CD4-positive, alpha-beta T cell treated with Interleukin-21 for 1 hour (primary cell): Measurements from ENCODE around the gene GPR89B.
"Not testable (repeated sequence)": the region's sequence is repeated elsewhere in the genome, so short reads cannot be mapped to it uniquely, and the experiment has no call there.

Experiments used
- DNase-seq: peaks from one replicate; pipeline ENCODE4 v3.0.0-alpha.2; 2020

GPR89B gene

DNA sequence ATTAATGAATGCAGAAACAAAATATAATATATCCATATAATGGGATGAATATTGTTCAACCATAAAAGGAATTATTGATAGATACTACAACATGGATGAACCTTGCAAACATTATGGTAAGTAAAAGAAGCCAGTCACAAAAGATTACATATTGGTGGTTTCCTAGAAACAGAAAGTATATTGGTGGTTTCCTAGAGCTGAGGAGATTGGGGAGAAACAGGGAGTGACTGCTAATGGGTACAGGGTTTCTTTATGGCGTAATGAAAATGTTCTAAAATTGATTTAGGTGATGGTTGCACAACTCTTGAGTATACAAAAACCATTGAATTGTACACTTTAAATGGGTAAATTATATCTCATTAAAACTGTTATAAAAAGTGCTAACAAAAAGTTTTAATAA is 14.3 kb downstream of the GPR89B start:
- not testable (repeated sequence) for DNase-seq

DNA sequence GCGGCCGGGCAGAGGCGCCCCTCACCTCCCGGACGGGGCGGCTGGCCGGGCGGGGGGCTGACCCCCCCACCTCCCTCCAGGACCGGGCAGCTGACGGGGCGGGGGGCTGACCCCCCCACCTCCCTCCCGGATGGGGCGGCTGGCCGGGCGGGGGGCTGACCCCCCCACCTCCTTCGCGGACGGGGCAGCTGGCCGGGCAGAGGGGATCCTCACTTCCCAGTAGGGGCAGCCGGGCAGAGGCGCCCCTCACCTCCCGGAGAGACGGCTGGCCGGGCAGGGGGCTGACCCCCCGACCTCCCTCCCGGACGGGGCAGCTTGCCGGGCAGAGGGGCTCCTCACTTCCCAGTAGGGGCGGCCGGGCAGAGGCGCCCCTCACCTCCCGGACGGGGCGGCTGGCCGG is 21.3 kb downstream of the GPR89B start:
- not testable (repeated sequence) for DNase-seq

DNA sequence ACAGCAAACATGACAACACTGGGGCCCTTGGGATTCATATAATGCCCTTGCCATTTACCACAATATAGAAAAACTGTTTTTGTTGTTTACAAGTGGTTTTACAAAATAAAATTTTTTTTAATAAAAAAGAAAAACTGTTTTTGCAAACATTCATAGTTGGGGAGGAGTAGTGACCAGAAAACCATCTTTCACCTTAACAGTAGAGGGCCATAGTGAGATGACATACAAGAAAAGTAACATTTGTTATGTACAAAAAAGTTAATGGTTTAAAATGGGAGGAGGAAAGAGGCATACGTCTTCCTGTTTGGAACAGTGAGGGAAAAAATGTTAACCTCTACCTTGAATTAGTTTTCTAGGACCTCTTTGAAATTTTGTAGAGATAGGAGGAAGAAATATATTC is 30.7 kb downstream of the GPR89B start:
- not testable (repeated sequence) for DNase-seq

DNA sequence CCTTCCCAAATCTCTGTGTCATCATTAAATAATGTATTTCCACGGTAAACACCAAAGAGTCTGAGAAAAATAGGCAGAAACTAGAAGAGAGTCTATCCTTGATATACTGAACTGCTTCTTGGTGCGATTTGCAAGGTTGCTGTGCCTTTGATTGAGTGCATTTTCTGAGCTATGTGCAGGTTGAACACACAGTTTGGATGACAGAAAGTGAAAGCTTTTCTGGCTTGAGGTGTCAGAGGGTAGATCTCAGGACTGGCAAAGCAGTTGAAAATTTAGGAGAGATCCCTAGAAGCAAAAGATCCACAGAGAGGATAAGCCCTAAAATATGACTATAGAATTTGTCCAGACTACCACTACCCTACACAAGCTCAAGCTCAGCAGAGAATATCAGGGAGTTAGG is 31.5 kb downstream of the GPR89B start:
- not testable (repeated sequence) for DNase-seq

DNA sequence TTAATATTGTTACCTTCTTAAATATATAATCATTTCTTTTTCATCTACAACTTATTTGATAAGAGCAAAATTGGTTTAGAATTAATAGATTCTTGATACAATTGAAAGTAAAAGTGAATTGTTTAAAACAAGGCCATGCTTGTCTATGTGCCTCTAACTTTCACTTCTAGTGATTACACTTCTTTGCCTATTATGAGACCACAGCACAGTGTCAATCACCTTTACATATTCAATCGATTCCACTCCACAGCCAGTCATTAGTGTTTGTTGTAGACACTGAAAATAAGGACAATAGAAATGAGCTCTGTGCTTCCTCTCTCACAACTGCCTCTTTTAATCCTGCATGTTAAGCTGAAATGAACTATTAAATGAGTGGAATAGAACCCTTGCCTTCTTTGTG is 36.4 kb downstream of the GPR89B start:
- DNase-seq, result not testable (repeated sequence)

DNA sequence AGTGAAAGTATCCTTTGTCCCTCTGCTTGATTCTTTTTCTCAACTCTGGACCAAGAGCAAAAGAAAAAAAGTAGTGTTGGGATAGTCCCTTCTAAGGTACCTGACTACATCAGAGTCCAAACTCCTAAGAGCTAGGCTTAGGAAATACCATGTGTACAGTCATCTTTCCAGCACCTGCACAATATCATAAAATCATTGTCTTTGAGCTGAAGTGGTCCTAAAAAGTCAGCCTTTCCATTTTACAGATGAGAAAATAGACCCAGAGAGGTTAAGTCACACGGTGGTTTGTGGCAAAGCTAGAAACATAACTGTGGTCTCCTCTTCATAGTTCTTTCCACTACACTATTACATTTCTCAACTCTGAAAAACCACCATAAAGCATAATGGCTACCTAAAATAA is 38.4 kb downstream of the GPR89B start:
- not testable (repeated sequence) for DNase-seq

DNA sequence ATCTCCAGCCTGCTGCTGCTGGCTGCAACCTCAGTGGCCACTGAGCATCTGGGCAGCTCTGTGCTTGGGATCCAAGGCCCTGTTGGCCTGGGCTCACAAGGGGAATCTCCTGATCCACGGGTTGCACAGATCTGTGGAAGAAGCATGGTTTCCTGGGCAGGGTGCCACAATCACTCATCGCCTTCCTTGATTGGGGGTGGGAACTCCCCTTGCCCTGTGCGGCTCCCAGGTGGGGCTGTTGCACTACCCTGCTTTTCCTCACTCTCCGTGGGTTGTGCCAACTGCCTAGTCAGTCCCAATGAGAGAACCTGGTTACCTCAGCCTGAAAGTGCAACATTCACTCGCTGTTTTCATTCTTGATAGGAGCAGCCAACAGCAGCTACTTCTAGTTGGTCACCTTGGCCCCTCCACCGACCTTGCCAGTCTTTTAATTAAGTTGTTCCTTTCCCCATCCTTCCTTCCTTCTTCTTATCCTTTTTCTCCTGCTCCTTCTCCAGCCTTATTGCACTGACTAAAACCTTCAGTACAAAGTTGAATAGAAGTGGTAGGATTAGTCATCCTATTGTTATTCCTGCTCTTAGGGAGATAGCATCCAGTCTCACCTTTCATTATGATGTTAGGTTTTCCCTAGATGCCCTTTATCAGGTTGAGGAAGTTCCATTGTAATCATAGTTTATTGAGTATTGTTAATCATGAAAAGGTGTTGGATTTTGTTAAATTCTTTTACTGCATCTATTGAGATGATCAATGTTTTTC is 50.9 kb downstream of the GPR89B start:
- DNase-seq, result not testable (repeated sequence)

DNA sequence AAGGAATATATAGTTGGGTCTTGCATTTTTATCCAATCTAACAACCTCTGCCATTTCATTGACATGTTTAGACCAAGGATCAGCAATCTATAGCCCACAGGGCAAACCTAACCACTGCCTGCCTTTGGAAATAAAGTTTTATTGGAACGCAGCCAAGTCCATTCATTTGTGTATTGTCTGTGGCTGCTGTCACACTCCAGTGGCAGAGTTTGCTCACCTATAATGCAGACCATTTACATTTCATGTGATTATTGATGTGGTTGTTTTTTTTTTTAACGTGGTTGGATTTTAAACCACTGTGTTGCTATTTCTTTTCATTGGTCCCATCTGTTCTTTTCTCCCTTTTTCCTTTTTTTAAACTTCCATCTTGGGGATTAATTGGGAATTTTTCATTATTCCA is 57.2 kb downstream of the GPR89B start:
- not testable (repeated sequence) for DNase-seq

DNA sequence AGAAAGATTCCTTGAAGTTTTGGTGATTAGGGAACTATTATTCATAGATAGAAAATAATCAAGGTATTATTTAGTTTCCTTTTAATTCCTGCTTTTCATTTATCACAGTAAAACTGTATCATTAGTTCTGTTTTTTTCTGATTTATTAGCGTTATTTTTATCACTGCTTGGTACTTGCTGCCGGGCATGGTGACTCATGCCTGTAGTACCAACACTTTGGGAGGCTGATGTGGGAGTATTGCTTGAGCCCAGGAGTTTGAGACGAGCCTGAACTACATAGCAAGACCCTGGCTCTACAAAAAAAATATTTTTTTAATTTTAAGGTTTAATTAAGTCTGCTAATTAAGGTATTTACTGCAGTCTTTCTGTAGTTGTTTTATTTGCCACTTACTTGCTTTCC is 59.7 kb downstream of the GPR89B start:
- not testable (repeated sequence) for DNase-seq

DNA sequence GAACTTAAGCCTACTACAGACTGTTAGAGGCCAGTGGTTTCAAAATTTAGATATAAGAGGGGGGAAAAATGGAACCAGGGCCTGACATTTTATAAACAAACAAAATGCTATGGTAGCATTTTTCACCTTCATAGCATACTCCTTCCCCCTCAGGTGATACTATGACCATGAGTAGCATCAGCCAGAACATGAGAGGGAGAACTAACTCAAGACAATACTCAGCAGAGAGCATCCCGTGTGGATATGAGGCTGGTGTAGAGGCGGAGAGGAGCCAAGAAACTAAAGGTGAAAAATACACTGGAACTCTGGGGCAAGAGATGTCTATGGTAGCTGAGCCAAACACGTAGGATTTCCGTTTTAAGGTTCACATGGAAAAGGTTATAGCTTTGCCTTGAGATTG is 64.7 kb downstream of the GPR89B start:
- not testable (repeated sequence) for DNase-seq

DNA sequence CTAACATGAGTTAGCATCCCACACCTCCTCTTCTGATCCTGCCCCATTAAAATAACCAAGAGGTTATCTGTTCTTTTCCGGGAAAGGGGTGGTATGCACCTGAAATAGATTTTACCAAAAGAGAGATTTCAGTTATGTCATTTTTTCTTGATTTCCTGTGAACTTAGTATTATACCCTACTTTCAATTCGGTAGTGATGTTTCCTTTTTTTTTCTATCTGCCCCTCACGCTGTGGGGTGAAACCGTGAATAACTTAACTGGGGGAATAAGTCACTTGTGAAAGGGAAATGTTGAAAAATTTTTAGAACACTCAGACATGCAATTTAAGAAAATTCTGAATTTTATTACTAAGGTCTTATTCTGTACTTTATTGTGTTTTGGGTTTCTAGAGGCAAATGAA is 65.2 kb downstream of the GPR89B start:
- DNase-seq, result not testable (repeated sequence)

DNA sequence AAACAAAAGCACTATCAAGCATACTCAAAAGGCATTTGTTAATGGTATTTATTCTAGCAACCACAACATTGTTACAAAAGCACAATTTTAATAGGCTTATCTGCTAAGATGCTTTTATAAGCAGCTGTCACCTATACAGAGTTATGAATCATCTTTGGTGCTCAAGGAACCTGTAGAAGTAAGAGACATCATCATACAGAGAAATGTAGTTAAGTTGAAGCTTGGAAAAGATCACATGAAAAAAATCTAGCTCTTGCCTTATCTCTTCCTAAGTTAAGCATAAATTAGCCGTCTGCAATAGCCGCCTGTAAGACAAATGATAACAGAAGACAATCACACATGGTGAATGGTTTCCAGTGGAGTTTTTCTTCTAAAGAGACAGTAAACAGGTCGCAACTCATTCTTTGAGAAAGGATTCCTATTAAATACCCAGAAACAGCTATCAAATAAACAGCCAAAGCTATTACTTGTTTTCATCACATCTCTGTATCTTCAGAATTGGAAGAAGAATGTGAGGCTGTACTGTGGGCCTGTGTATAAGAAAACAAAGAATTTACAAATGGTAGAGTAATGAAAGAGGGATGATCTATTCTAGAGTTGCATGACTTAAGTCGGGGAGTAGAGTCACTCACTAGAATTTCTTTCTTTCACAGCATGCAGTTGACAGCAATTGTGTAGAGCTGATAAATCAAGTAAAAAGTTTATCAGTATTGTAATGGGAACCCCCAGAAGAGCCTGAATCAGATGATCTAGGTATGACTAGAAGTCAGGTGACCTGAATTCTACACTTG is 65.8 kb downstream of the GPR89B start:
- not testable (repeated sequence) for DNase-seq

DNA sequence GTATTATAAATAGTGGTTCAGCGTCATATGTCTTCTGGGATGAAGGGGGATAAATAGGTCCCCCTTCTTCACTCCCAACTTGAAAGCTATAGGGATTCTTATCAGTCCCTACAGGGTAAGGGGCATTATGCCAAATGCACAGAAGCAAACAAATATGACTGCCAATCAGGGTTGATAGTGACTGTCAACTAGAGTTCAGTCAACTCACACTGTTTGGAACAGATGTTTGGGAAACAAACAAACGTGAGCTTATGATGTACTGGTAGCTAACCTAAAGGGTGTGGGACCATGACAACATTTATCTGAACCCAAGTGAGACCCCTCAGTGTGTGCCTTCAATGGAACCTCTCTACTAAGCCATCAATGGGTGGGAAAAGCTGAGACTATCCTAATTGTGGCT is 67.9 kb downstream of the GPR89B start:
- DNase-seq, result not testable (repeated sequence)

DNA sequence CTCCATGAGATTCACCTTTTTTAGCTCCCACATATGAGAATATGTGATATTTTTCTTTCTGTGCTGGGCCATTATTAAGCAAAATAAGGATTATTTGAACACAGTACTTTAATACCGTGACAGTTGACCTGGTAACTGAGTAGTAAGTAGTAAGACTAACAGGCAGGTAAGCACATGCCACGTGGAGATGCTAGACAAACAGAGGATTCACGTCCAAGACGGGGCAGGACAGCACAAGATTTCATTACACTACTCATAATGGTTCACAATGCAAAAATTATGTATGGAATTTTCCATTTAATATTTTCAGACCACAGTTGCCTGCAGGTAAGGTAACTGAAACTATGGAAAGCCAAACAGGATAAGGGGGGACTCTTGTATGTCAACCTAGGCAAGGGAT is 79.5 kb downstream of the GPR89B start:
- DNase-seq, result not testable (repeated sequence)

DNA sequence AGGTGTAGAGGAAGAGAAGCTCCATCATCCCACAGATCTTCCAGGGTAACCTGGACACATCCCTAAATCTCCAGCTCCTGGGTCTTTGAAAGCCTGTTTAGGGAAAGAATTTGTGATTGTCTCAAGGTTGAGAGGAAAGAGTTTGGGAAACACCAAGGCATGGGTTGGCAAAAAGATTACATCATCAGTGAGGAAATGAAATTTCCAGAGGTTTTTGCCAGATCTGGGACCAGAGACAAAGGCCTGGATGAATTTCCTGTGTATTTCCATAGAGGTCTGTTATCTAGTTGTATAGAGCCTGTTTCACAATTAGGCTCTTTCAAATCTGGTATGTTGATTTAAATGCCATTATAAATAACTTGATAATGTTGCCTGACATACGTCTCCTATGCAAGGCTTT is 82.3 kb downstream of the GPR89B start:
- no peak for DNase-seq

DNA sequence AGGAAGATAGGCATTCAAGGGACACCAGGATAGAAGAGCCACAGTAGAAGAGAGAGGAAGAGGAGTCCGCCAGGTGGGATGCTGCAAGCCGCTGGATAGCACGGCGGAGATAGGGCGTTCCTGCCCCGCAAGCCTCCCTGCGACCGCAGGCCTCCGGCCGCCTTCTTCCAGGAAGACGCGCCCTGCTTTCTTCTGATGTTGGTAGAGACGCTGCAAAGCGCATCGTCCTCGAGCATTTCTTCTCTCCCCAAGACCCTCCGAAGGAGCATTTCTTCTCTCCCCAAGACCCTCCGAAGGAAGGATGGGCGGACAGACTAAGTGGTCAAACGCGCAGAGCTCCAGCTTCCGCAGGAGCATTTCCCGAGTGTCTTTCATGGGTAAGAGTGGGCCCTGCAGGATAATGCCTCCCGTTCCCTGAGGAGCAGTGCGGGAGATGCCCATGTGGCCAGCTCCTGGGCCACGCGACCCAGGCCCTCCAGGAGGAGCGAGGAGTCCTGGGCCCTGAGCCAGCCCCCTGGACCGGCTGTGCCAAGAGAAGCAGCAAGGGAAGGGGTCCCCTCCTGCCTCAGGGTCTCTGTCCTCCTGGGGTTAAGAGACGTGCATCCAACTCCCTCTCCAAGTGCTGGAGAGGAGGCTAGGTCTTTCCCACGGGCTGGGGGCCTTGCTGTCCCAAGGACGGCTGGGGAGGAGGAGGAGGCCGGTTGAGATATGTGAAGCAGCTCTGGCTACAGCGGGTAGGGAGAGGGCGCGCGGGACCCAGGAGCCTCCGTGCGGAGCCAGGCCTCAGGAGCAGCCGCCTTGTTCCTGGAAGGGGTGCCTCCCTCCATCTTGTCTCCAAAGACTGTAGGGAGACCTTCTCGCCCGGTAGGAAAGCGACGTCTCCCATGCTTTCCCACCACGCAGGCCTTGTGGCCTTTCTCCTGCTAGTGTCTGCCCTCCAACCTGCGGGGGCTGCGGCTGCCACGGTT is 85.2 kb downstream of the GPR89B start:
- DNase-seq, result not testable (repeated sequence)

DNA sequence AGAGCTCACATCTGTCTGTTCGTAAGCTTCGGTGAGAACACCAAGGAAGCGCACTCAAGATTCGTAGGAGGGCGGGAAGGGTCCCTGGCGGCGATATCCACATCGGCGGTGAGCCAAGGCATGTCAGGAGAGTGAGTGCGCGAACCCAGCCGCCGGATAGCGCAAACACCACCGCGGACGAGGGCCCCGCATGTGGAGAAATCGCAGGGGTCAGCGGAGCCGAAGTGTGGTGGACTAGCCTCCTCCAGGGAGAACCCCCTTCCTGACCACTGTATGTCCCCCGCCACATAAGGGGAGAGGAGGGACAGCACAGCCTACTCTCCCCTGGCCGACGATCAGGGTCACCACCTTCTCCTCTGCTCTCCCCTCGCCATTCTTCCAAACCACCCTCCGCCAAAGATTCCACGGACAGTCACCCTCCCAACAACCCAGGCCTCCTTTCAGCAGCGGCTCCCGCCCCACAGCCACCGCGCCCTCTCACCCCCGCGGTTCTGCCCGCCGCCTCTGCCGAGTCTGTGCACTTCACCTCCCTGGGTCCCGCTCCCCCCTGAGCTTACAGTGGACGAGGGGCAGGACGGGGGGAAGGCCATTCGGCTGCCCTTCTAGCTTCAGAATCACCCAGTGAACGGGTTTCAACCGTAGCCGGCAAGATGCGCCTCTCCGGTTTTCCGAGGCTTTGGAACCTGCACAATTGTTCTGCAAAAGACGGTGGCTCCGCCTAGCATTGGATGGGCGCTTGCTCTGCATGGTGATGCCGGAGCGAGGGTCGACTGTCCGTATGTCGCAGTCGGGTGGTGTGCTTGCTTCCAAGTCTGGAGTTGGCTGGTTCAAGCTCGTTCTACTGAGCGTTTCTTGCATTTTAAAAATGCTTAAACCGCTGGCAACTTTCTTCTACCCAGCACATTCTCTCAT is 86.3 kb downstream of the GPR89B start:
- not testable (repeated sequence) for DNase-seq

DNA sequence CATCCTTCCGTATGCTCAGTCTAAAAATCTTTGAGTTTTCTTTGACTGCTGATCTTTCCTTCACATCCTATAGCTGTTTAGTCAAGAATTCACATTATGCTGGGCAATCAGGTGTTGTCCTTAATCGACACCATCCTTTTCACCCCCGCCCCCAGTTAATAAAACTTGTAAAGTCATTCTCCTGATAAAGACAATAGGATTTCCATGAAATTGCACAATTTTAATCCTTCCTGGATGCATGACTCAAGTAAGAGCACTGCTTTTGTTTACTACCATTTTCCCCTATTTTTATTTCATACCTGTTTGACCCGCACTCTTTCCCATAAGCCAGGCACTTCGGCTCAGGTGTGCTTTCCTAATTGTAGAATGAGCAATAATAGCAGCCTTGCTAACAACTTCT is 96.7 kb downstream of the GPR89B start:
- not testable (repeated sequence) for DNase-seq

DNA sequence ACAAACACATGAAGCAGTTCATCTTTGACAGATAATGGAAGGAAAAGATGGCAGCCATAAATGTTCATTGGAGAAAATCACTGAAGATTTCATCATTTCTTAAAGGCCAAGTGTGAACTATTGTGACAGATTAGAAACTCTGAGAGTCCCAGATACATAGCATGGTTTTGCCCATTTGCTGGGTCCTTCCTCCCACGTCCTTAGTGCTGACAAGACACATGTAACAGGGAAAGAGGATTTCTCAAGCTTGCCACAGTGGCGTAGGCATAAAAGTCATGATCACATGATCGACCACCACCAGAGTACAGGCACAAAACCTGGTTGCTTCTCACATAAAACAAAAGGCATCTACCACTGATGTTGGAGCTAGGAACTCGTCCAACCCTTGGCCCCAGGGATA is 98.8 kb downstream of the GPR89B start:
- not testable (repeated sequence) for DNase-seq

DNA sequence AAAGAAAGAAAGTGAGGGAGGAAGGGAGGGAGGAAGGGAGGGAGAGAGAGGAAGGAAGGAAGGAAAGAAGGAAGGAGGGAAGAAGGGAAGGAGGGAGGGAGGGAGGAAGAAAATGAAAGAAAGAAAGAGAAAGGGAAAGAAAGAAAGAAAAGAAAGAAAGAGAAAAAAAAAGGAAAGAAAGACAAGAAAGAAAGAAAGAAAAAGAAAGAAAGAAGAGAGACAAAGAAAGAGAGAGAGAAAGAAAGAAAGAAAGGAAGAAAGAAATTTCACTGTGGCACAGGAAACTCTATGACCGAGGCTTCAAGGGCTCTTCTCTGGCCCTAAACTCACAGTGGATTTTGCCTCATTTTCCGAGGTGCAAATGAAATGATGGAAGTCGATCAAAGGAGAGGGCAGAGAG is 104.0 kb downstream of the GPR89B start:
- not testable (repeated sequence) for DNase-seq

DNA sequence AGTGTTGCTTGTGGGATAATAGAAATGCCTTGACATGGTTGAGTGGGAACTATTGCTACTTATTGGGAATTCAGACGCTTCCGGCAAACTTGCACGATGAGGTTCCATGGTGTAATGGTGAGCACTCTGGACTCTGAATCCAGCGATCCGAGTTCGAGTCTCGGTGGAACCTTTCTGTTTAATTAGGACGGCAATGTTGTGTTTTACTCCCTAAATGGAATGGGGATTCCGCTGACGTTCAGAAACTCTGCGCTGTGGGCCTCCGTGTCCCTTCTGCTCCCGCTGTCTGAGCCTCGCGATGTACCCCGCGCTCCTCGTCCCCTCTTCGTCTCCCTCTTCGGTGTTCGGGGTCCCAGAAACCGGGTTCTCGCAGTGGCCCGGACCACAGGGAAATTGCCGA is 104.5 kb downstream of the GPR89B start:
- not testable (repeated sequence) for DNase-seq

DNA sequence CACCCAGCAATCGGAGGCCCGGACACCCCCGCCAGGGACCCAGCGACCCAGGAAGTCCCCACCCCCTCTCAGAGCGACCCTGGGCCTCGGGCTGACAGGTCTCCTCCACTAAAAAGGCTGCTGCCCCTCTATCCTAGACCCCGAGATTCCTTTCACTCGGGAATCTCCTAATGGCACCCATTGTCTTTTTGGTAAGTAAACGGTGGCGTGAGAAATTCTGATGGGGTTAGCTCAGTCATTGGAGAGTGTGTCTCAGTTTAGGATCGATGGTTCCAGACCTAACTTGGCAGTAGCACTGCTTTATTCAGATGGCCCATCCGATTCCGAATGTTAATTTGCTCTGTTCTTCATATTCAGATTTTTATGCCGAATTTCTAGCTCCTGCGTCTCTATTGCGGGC is 104.9 kb downstream of the GPR89B start:
- DNase-seq, result not testable (repeated sequence)
